ENCODE results near the gene ITGAV. TPM values are rescaled to one million over a fixed set of nuclear protein-coding genes. Genes with fewer than 3 reads are reported as not detected.

The ITGAV gene
- total and polyA plus RNA-seq, 8 donors: 9.0 to 83.3 (median 29.4) TPM

GRCh38 chr2:186659383-186659782 is 69.5 kb downstream of the ITGAV start:
- no peak for FAIRE-seq

GRCh38 chr2:186664385-186665043 is 74.7 kb downstream of the ITGAV start:
- no peak for TF ChIP-seq CTCF (IDR thresholded peaks at IDR 0.05)
- no peak for ATAC-seq

More at GRCh38 chr2:186659383-186659782, 69.5 kb downstream of the ITGAV start:
- intact Hi-C loops (cut with DNase I): no loop called here
- no peak for ATAC-seq
- Histone ChIP-seq H3K4me1 (no peaks in the 10 kb centered on the region), H3K27me3 (no peaks in the 10 kb centered on the region), H3K4me3 (no peak overlapping the region), H3K27ac (no peak overlapping the region), H3K9me3 (no peaks in the 10 kb centered on the region), H3K36me3 (peaks cover 0 to 23% (median 0%) of the 10 kb centered on the region in 3 donors)
- no peak for DNase-seq
- TF ChIP-seq CTCF (IDR thresholded peaks at IDR 0.05): no peak

DNA sequence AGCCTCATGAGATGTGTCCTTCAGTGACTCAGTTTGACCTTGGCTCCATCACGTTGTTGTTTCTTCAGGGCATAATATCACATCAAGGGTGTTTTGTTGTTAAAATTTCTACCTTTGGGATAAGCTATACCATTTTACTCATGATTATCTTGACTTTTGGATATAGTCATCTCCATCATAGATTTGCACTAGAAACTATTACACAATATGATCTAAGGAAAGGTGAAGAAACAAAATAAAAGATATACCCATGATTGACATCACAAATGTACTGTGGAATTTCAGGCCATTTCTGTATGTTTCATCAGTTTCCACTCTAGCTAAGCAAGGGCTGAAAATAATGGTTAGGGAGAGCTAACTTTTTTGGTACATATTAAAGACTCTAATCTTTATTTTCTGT is 79.3 kb downstream of the ITGAV start:
- TF ChIP-seq CTCF (IDR thresholded peaks at IDR 0.05): no peak
- peaks cover 10 to 77% (median 27%) of the 10 kb centered on the region in 3 donors for H3K36me3 ChIP-seq
- H3K27ac ChIP-seq: no peak overlapping the region
- WGBS, 2 donors: 52 to 77% methylated on average over 1 of the region's 1 CpG
- DNase-seq (no peak), ATAC-seq (no peak), FAIRE-seq (no peak)
- intact Hi-C loops (cut with DNase I): no loop called here
- H3K4me1 ChIP-seq: no peaks in the 10 kb centered on the region
- no peak overlapping the region for H3K4me3 ChIP-seq
- no peaks in the 10 kb centered on the region for H3K9me3 ChIP-seq
- H3K27me3 ChIP-seq: no peaks in the 10 kb centered on the region

More at GRCh38 chr2:186664385-186665043, 74.7 kb downstream of the ITGAV start:
- Histone ChIP-seq H3K27ac (no peak overlapping the region), H3K4me3 (no peak overlapping the region), H3K27me3 (no peaks in the 10 kb centered on the region), H3K36me3 (peaks cover 0 to 42% (median 11%) of the 10 kb centered on the region in 3 donors), H3K4me1 (no peaks in the 10 kb centered on the region), H3K9me3 (no peaks in the 10 kb centered on the region)
- 95 to 98% methylated on average over 5 of the region's 5 CpGs for WGBS, 2 donors
- intact Hi-C loops (cut with DNase I): no loop called here
- FAIRE-seq: no peak
- DNase-seq: no peak

DNA sequence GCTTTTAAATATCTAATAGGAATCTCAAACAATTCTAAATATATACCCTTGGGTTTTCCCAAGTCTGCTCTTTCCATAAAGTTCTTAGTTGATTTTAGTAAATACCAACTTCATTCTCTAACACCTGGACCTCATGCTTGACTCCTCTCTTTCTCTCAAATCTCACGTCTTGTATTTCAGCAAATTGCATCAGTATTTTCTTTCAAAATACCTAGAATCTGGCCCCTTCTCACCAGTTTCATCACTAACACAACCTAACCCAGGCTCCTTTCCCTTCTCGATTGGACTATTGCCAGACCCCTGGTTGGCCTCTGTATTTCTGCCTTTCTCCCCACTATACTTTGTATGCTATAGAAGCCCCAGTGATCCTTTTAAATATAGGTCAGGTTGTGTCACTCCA is 81.0 kb downstream of the ITGAV start:
- intact Hi-C loops (cut with DNase I): no loop called here
- Histone ChIP-seq H3K4me1 (no peaks in the 10 kb centered on the region), H3K27me3 (no peaks in the 10 kb centered on the region), H3K9me3 (no peaks in the 10 kb centered on the region), H3K36me3 (peaks cover 12 to 66% (median 27%) of the 10 kb centered on the region in 3 donors), H3K4me3 (no peak overlapping the region), H3K27ac (no peak overlapping the region)
- FAIRE-seq (no peak), DNase-seq (no peak), ATAC-seq (no peak)
- 89 to 100% methylated on average over 2 of the region's 2 CpGs for WGBS, 2 donors
- TF ChIP-seq CTCF (IDR thresholded peaks at IDR 0.05): no peak

- DNase-seq: no peak
- Histone ChIP-seq H3K27ac (no peak overlapping the region), H3K36me3 (peaks cover 11 to 71% (median 16%) of the 10 kb centered on the region in 3 donors), H3K4me1 (no peaks in the 10 kb centered on the region), H3K9me3 (no peaks in the 10 kb centered on the region), H3K27me3 (no peaks in the 10 kb centered on the region), H3K4me3 (no peak overlapping the region)
- no peak for FAIRE-seq
- no peak for TF ChIP-seq CTCF (IDR thresholded peaks at IDR 0.05)
- ATAC-seq: no peak
- WGBS, 2 donors: 37 to 57% methylated on average over 1 of the region's 1 CpG
- intact Hi-C loops (cut with DNase I): no loop called here
These were observed 85.5 kb downstream of the ITGAV start for GRCh38 chr2:186675380-186675779.

Data from pancreas (tissue), 10 donors.